ENCODE results near the gene RABL6. TPM values are rescaled to one million over a fixed set of nuclear protein-coding genes. Genes with fewer than 3 reads are reported as not detected.
"Not testable (repeated sequence)": the region's sequence is repeated elsewhere in the genome, so short reads cannot be mapped to it uniquely, and the experiment has no call there.

RABL6 gene
- total RNA-seq, 2 experiments from 2014 or later, result 46.4 to 48.5 TPM

DNA sequence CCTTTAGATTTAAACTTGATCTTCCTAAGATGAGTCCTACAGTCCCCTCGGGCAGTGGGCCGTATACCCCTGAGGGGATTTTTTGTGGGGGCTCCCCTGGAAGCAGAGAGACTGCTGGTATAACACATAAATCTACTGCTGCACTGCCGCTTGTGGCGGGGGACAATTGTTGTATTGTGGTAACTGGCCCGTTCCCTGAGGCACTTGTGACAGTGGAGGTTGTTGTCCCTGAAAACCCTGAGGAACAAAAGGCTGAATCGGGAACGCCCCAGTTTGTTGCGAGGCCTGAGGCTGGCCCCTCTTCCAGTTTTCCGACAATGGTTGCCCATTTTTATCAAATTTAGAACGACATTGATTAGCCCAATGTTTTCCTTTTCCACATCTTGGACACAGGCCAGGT, 21.3 kb upstream of the RABL6 start:
- CTCF ChIA-PET, result interaction anchor here (2.4 kb wide), 1 partner anchor 249 kb away, joined by 18 read pairs; no protein-coding TSS in a partner anchor
- Histone ChIP-seq H3K4me1 (ENCODE audit: insufficient read depth, low read length) (peaks cover 15% of the 10 kb centered on the region), H3K9me3 (ENCODE audit: control insufficient read depth in 1 of 2, insufficient read depth in 1 of 2, low read length in 2 of 2) (no peaks in the 10 kb centered on the region), H3K36me3 (ENCODE audit: insufficient read depth, low read length) (no peaks in the 10 kb centered on the region), H3K27ac (ENCODE audit: low read depth in 1 of 2, low read length in 2 of 2) (no peak overlapping the region), H3K4me3 (ENCODE audit: low read length) (no peak overlapping the region), H3K27me3 (ENCODE audit: control insufficient read depth in 1 of 2, insufficient read depth in 2 of 2, low read length in 2 of 2) (no peaks in the 10 kb centered on the region)
- no peaks in the 10 kb centered on the region for H3K9me3 Mint-ChIP-seq
- H3K36me3 Mint-ChIP-seq (ENCODE audit: low read depth), result no peaks in the 10 kb centered on the region
- peaks cover 25% of the 10 kb centered on the region for H3K4me1 Mint-ChIP-seq (ENCODE audit: low read depth)
- TF ChIP-seq, protein P1, sequence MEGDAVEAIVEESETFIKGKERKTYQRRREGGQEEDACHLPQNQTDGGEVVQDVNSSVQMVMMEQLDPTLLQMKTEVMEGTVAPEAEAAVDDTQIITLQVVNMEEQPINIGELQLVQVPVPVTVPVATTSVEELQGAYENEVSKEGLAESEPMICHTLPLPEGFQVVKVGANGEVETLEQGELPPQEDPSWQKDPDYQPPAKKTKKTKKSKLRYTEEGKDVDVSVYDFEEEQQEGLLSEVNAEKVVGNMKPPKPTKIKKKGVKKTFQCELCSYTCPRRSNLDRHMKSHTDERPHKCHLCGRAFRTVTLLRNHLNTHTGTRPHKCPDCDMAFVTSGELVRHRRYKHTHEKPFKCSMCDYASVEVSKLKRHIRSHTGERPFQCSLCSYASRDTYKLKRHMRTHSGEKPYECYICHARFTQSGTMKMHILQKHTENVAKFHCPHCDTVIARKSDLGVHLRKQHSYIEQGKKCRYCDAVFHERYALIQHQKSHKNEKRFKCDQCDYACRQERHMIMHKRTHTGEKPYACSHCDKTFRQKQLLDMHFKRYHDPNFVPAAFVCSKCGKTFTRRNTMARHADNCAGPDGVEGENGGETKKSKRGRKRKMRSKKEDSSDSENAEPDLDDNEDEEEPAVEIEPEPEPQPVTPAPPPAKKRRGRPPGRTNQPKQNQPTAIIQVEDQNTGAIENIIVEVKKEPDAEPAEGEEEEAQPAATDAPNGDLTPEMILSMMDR (IDR thresholded peaks at IDR 0.05), result no peak
- DNase-seq (no peak), ATAC-seq (ENCODE audit: poor library complexity) (no peak)
- no peaks in the 10 kb centered on the region for H3K27me3 Mint-ChIP-seq
- POLR2A ChIA-PET, result interaction anchor here (1.5 kb wide), 1 partner anchor 249 kb away, joined by 4 read pairs; no protein-coding TSS in a partner anchor
- H3K27ac Mint-ChIP-seq, result no peak overlapping the region
- intact Hi-C loops (cut with DNase I, micrococcal nuclease), result loop anchor here (2.0 to 10.0 kb wide), 5 partner anchors 278 to 451 kb away; partner anchors contain the start of genes RNF208 (in 1 of the 2) and SEC16A (in 1 of the 2)
- H3K4me3 Mint-ChIP-seq, result no peak overlapping the region

DNA sequence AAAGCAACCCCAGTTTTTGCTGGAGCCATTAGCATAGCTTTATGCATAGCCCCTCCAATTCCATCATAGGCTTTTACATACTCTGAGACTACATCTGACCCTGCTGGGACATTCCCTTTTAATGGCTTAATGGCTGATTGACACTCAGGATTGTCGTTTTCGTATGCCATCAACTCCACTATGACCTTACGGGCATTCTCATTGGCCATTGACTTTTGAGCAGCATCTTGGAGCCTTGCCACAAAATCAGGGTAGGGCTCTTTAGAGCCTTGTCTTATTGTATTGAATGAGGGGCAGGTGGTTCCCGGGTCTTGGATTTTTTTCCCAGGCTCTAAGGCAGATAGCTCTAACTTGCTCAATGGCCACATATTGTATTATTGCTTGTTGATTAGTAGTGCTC, 20.8 kb upstream of the RABL6 start:
- POLR2A ChIA-PET, result interaction anchor here (1.5 kb wide), 1 partner anchor 248 kb away, joined by 4 read pairs; no protein-coding TSS in a partner anchor
- CTCF ChIA-PET, result interaction anchor here (0.6 to 2.4 kb wide), 3 partner anchors 248 to 300 kb away, joined by 3 to 18 read pairs (median 4); partner anchors contain the start of gene MAN1B1
- H3K36me3 Mint-ChIP-seq (ENCODE audit: low read depth); H3K27ac Mint-ChIP-seq; H3K27ac ChIP-seq (ENCODE audit: low read depth in 1 of 2, low read length in 2 of 2); H3K27me3 Mint-ChIP-seq; H3K9me3 ChIP-seq (ENCODE audit: control insufficient read depth in 1 of 2, insufficient read depth in 1 of 2, low read length in 2 of 2); H3K9me3 Mint-ChIP-seq; DNase-seq; H3K4me3 Mint-ChIP-seq; H3K4me3 ChIP-seq (ENCODE audit: low read length); H3K36me3 ChIP-seq (ENCODE audit: insufficient read depth, low read length); ATAC-seq (ENCODE audit: poor library complexity); H3K27me3 ChIP-seq (ENCODE audit: control insufficient read depth in 1 of 2, insufficient read depth in 2 of 2, low read length in 2 of 2): not testable (repeated sequence)
- peaks cover 27% of the 10 kb centered on the region for H3K4me1 Mint-ChIP-seq (ENCODE audit: low read depth)
- peaks cover 21% of the 10 kb centered on the region for H3K4me1 ChIP-seq (ENCODE audit: insufficient read depth, low read length)
- intact Hi-C loops (cut with DNase I, micrococcal nuclease), result loop anchor here (1.0 to 10.0 kb wide), 6 partner anchors 248 to 450 kb away; partner anchors contain the start of genes RNF208 (in 1 of the 2) and SEC16A (in 1 of the 2)

DNA sequence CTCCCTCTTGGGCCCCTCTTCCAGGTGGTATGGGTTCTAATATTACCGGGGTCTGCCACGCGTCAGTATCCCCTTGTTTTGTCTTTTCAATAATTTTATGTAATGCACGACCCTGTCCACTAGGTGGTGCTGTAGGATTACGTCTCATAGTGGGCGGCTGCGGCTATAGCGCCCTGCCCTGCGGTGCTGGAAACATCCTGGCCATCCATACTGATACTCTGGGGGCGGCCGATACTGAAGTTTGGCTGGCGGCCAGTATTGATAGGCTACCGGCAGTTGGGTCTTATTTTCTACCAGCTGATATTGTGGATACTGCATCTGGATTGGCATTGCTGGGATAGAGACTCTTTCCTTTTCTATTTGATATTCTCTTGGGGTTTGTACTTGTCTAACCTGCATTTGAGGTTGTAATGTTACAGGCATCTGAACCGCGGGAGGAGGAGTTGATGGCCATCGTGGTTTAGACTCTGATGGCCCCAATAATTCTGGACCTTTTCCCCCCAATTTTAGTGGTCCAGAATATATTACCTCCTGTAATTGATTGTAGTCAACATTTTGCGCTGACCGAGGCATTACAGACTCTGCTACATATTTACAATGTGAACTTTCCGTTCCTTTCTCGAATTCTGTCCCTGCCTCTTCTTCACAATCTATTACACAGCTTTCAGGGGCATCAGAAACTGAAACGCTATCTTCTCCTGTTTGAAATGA, 19.9 kb upstream of the RABL6 start:
- Histone ChIP-seq H3K36me3 (ENCODE audit: insufficient read depth, low read length) (peaks cover 7% of the 10 kb centered on the region), H3K27ac (ENCODE audit: low read depth in 1 of 2, low read length in 2 of 2) (no peak overlapping the region), H3K9me3 (ENCODE audit: control insufficient read depth in 1 of 2, insufficient read depth in 1 of 2, low read length in 2 of 2) (no peaks in the 10 kb centered on the region), H3K27me3 (ENCODE audit: control insufficient read depth in 1 of 2, insufficient read depth in 2 of 2, low read length in 2 of 2) (no peaks in the 10 kb centered on the region), H3K4me3 (ENCODE audit: low read length) (no peak overlapping the region), H3K4me1 (ENCODE audit: insufficient read depth, low read length) (peaks cover 29% of the 10 kb centered on the region)
- Mint-ChIP-seq H3K36me3 (ENCODE audit: low read depth) (no peaks in the 10 kb centered on the region), H3K4me3 (no peak overlapping the region), H3K9me3 (no peaks in the 10 kb centered on the region), H3K27ac (no peak overlapping the region), H3K4me1 (ENCODE audit: low read depth) (peaks cover 32% of the 10 kb centered on the region), H3K27me3 (no peaks in the 10 kb centered on the region)
- POLR2A ChIA-PET, result no interaction called here
- intact Hi-C loops (cut with DNase I, micrococcal nuclease), result loop anchor here (1.0 to 10.0 kb wide), 6 partner anchors 247 to 449 kb away; partner anchors contain the start of genes RNF208 (in 1 of the 2) and SEC16A (in 1 of the 2)
- CTCF ChIA-PET, result interaction anchor here (0.6 to 2.4 kb wide), 5 partner anchors 32 to 299 kb away, joined by 3 to 18 read pairs (median 4); partner anchors contain the start of genes AJM1 and MAN1B1
- ATAC-seq (ENCODE audit: poor library complexity) (no peak), DNase-seq (peak; percentile 43 to 88 (median 56))
- TF ChIP-seq, protein P1 (IDR thresholded peaks at IDR 0.05), result peak; percentile 91

DNA sequence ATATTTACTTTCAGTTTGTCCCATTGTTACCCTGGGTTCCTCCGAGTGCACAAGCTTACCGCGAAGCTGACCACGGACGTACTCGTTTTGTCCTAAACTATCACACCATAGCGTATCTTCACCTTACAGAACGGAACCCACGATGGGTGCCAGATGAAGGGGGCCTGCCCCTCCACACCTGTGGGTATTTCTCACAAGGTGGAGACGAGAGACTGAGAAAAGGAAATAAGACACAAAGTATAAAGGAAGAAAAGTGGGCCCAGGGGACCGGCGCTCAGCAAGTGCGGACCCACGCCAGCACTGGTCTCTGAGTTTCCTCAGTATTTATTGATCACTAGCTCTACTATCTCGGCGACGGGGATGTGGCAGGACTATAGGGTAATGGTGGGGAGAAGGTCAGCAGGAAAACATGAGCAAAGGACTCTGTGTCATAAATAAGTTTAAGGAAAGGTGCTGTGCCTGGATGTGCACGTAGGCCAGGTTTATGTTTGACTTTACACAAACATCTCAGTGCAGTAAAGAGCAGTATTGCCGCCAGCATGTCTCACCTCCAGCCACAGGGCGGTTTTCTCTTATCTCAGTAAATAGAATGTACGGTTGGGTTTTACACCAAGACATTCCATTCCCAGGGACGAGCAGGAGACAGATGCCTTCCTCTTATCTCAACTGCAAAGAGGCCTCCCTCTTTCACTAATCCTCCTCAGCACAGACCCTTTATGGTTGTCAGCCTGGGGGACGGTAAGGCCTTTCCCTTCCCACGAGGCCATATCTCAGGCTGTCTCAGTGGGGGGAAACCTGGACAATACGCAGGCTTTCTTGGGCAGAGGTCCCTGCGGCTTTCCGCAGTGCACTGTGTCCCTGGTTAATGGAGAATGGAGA, 18.9 kb upstream of the RABL6 start:
- intact Hi-C loops (cut with DNase I, micrococcal nuclease), result loop anchor here (5.0 to 10.0 kb wide), 4 partner anchors 276 to 448 kb away; partner anchors contain the start of genes RNF208 (in 1 of the 2) and SEC16A (in 1 of the 2)
- H3K27ac Mint-ChIP-seq, result not testable (repeated sequence)

More for the DNA sequence above, 18.9 kb upstream of the RABL6 start:
- H3K27me3 ChIP-seq (ENCODE audit: control insufficient read depth in 1 of 2, insufficient read depth in 2 of 2, low read length in 2 of 2); POLR2A ChIA-PET; H3K9me3 ChIP-seq (ENCODE audit: control insufficient read depth in 1 of 2, insufficient read depth in 1 of 2, low read length in 2 of 2); ATAC-seq (ENCODE audit: poor library complexity); H3K4me3 ChIP-seq (ENCODE audit: low read length); DNase-seq; H3K27ac ChIP-seq (ENCODE audit: low read depth in 1 of 2, low read length in 2 of 2); H3K4me3 Mint-ChIP-seq; H3K36me3 Mint-ChIP-seq (ENCODE audit: low read depth); H3K9me3 Mint-ChIP-seq; H3K27me3 Mint-ChIP-seq: not testable (repeated sequence)
- Histone ChIP-seq H3K36me3 (ENCODE audit: insufficient read depth, low read length) (peaks cover 14% of the 10 kb centered on the region), H3K4me1 (ENCODE audit: insufficient read depth, low read length) (peaks cover 29% of the 10 kb centered on the region)
- CTCF ChIA-PET, result interaction anchor here (1.6 to 2.4 kb wide), 2 partner anchors 53 to 246 kb away, joined by 5 to 18 read pairs; partner anchors contain the start of gene AJM1
- H3K4me1 Mint-ChIP-seq (ENCODE audit: low read depth), result peaks cover 37% of the 10 kb centered on the region

All from CD4-positive, alpha-beta T cell (primary cell).